ENCODE data around the gene PIK3R6. TPM values are rescaled to one million over a fixed set of nuclear protein-coding genes. Genes with fewer than 3 reads are reported as not detected.

PIK3R6 gene
- total RNA-seq, 1 experiment from 2014 or later, result not detected

- no peak overlapping the region for H3K9ac ChIP-seq (ENCODE audit: extremely low read depth, insufficient read length, low read length)
- no peak overlapping the region for H4K91ac ChIP-seq (ENCODE audit: insufficient read length, low read depth, low read length)
- H4K5ac ChIP-seq (ENCODE audit: insufficient read length, low read depth, low read length), result no peak overlapping the region
- H2BK12ac ChIP-seq (ENCODE audit: insufficient read length, low read depth, low read length), result no peak overlapping the region
- no peaks in the 10 kb centered on the region for H4K20me1 ChIP-seq (ENCODE audit: control insufficient read depth, insufficient read depth, insufficient read length)
- no peaks in the 10 kb centered on the region for H3K23me2 ChIP-seq (ENCODE audit: insufficient read length, low read depth, low read length, poor library complexity, severe bottlenecking)
- no peak overlapping the region for H3K27ac ChIP-seq (ENCODE audit: insufficient read length, low read depth, low read length)
- H3K14ac ChIP-seq (ENCODE audit: insufficient read depth, low read length), result no peak overlapping the region
- H2BK20ac ChIP-seq (ENCODE audit: low read depth, low read length, poor library complexity, severe bottlenecking), result no peak overlapping the region
- H3K9me3 ChIP-seq (ENCODE audit: control insufficient read depth, low read depth, low read length), result no peaks in the 10 kb centered on the region
- no peak overlapping the region for H3T11ph ChIP-seq (ENCODE audit: low read length)
- no peak overlapping the region for H2AFZ ChIP-seq (ENCODE audit: low read length)
- no peak overlapping the region for H2BK120ac ChIP-seq (ENCODE audit: low read depth, low read length, poor library complexity, severe bottlenecking)
- no peak overlapping the region for H2AK5ac ChIP-seq (ENCODE audit: insufficient read length, low read length)
- no peak for DNase-seq
- H3K4ac ChIP-seq (ENCODE audit: low read depth, low read length), result no peak overlapping the region
- Mint-ChIP-seq H3K4me1 (peaks cover 4 to 11% of the 10 kb centered on the region in 2 experiments; a peak in 3 of 4 replicates), H3K27me3 (ENCODE audit: low read depth) (peaks cover 13% of the 10 kb centered on the region), H3K36me3 (ENCODE audit: insufficient read depth in 1 of 3, low read depth in 3 of 3) (no peaks in the 10 kb centered on the region; a peak in 1 of 7 replicates), H3K9me3 (peaks cover 3 to 10% of the 10 kb centered on the region in 2 experiments; a peak in 3 of 5 replicates), H3K27ac (no peak overlapping the region), H3K4me3 (no peak overlapping the region)
- H2BK5ac ChIP-seq (ENCODE audit: insufficient read length, low read length), result no peak overlapping the region
- TF ChIP-seq CTCF (conservative IDR thresholded peaks at IDR 0.05), result no peak
- H4K8ac ChIP-seq (replicated peaks; ENCODE audit: insufficient read length, low read depth, low read length), result no peak overlapping the region
- H3K18ac ChIP-seq (ENCODE audit: insufficient read length, low read depth, low read length), result no peak overlapping the region
- H3K56ac ChIP-seq (ENCODE audit: insufficient read length, low read depth, low read length), result no peak overlapping the region
- no peaks in the 10 kb centered on the region for H3K27me3 ChIP-seq (ENCODE audit: insufficient read depth, low read length)
- no CpG with 5 or more reads among the region's 2 CpGs for WGBS (ENCODE audit: extremely low coverage, insufficient read length, low lambda C conversion rate)
- H3K79me1 ChIP-seq (ENCODE audit: insufficient read depth, low read depth, low read length, poor library complexity, severe bottlenecking), result no peaks in the 10 kb centered on the region
- no peak overlapping the region for H3K4me2 ChIP-seq (ENCODE audit: insufficient read depth, insufficient read length, low read length)
- no peak overlapping the region for H2BK15ac ChIP-seq (ENCODE audit: low read depth, low read length)
- H3K4me1 ChIP-seq (ENCODE audit: insufficient read depth, low read length), result no peaks in the 10 kb centered on the region
- no peak overlapping the region for H3K23ac ChIP-seq (ENCODE audit: insufficient read length, low read depth, low read length)
- no peaks in the 10 kb centered on the region for H3K79me2 ChIP-seq (ENCODE audit: insufficient read depth, low read length)
Observed at GRCh38 chr17:8825802-8826201, 41.7 kb downstream of the PIK3R6 start.
